HepG2 (cell line): ENCODE data around the gene STK10. TPM values are rescaled to one million over a fixed set of nuclear protein-coding genes. Genes with fewer than 3 reads are reported as not detected.

Experiments
- ATAC-seq: fragments of 200-7000 bp; cut with Tn5 transposase; 3 replicates; pipeline ENCODE4 v1.9.1; 2020; ENCODE audit warnings: mild to moderate bottlenecking, moderate library complexity
- BruUV-seq: library from RNA; stranded (reverse); fragments of 400-500 nt; replicated peaks from 2 replicates; lab custom pipeline; 2021; lab: Mats Ljungman, UMichigan
- CTCF ChIA-PET: fragments of 300-600 bp; formaldehyde crosslinking; extraction: SDS; loops from one replicate; lab custom pipeline; 2021; ENCODE audit warnings: low total read pairs, inconsistent platforms, low intra/inter-chr PET ratio; lab: Yijun Ruan, JAX
- POLR2A ChIA-PET: fragments of 350-600 bp; sonication (Branson Sonifier 250); formaldehyde crosslinking; loops from one replicate; lab custom pipeline; 2020; ENCODE audit warnings: antibody characterized with exemption, inconsistent platforms; lab: Yijun Ruan, JAX
- DNase-seq: peaks from one replicate; pipeline ENCODE4 v3.0.0-alpha.2; 2015; ENCODE audit warnings: low spot score
- FAIRE-seq: peaks from 3 replicates; lab custom pipeline; 2011; peaks lifted over from hg19 to GRCh38; lab: Jason Lieb, UNC
- H2AFZ ChIP-seq: one replicate; pipeline ENCODE4 v1.6.1; 2011; ENCODE audit warnings: low read length, inconsistent platforms
- H3K27ac ChIP-seq: fragments of 300-600 bp; 3 replicates; pipeline ENCODE4 v1.8.0; 2011; ENCODE audit warnings: mixed run types, mild to moderate bottlenecking, mixed read lengths, low read length, inconsistent platforms; ENCODE audit not compliant: insufficient read depth; ENCODE audit errors: extremely low read length
- H3K27me3 ChIP-seq, 2 experiments: fragments of 200-600 bp in 1 of 2; 2 replicates in 1 of 2; 3 replicates in 1 of 2; pipeline versions ENCODE4 v1.6.0 to v1.8.0; 2011; ENCODE audit warnings: low read length in 2 of 2, mild to moderate bottlenecking in 2 of 2, moderate library complexity in 2 of 2, inconsistent platforms in 1 of 2; ENCODE audit not compliant: insufficient read depth in 2 of 2, control insufficient read depth in 1 of 2
- H3K36me3 ChIP-seq, 2 experiments: fragments of 200-600 bp in 1 of 2; replicated peaks in 1 of 2; 2 replicates in 1 of 2; 3 replicates in 1 of 2; pipeline versions ENCODE4 v1.5.1 to v1.8.0; 2011; ENCODE audit warnings: low read length in 2 of 2, inconsistent platforms in 1 of 2; ENCODE audit not compliant: insufficient read depth in 2 of 2, control insufficient read depth in 1 of 2
- H3K4me1 ChIP-seq: 2 replicates; pipeline ENCODE4 v1.5.1; 2012; ENCODE audit warnings: low read length, inconsistent platforms; ENCODE audit not compliant: insufficient read depth
- H3K4me2 ChIP-seq: 2 replicates; pipeline ENCODE4 v1.6.0; 2011; ENCODE audit warnings: low read depth, low read length, inconsistent platforms
- H3K4me3 ChIP-seq, 3 experiments: fragments of 200-600 bp in 1 of 3; sonication (generic), shearing (Covaris generic) in 1 of 3; replicated peaks in 1 of 3; 2 replicates each; pipeline ENCODE4 v1.5.1; 2011 to 2016; ENCODE audit warnings: low read length in 3 of 3, inconsistent platforms in 2 of 3, low read depth in 2 of 3, mild to moderate bottlenecking in 2 of 3, control low read depth in 1 of 3, mixed read lengths in 1 of 3; ENCODE audit not compliant: insufficient read depth in 1 of 3
- H3K79me2 ChIP-seq: one replicate; pipeline ENCODE4 v1.6.1; 2011; ENCODE audit warnings: low read length, inconsistent platforms; ENCODE audit not compliant: insufficient read depth
- H3K9ac ChIP-seq: 2 replicates; pipeline ENCODE4 v1.6.0; 2011; ENCODE audit warnings: mild to moderate bottlenecking, low read depth, low read length, inconsistent platforms; ENCODE audit not compliant: insufficient read depth
- H3K9me3 ChIP-seq: 2 replicates; pipeline ENCODE4 v1.5.1; 2012; ENCODE audit warnings: mild to moderate bottlenecking, low read length
- H4K20me1 ChIP-seq: 2 replicates; pipeline ENCODE4 v1.6.0; 2011; ENCODE audit warnings: inconsistent platforms, mild to moderate bottlenecking, low read length, moderate library complexity; ENCODE audit not compliant: insufficient read depth
- GLMP ChIP-seq: sonication (generic); formaldehyde crosslinking; IDR thresholded peaks from 2 replicates; pipeline ENCODE4 v1.9.0; 2021; ENCODE audit warnings: missing genetic modification reagents, mild to moderate bottlenecking, borderline replicate concordance
- HMG20A ChIP-seq: IDR thresholded peaks from 2 replicates; pipeline ENCODE4 v1.6.1; 2016; ENCODE audit warnings: borderline replicate concordance
- JUND ChIP-seq: sonication (generic); formaldehyde crosslinking; IDR thresholded peaks from 2 replicates; pipeline ENCODE4 v1.8.0; 2022; ENCODE audit warnings: mild to moderate bottlenecking, missing genetic modification reagents
- PBX2 ChIP-seq: IDR thresholded peaks from 2 replicates; pipeline ENCODE4 v1.6.1; 2016; ENCODE audit warnings: control low read depth
- PREB ChIP-seq: sonication (generic); formaldehyde crosslinking; IDR thresholded peaks from 2 replicates; pipeline ENCODE4 v1.4.0; 2020; ENCODE audit warnings: missing genetic modification reagents
- ZBTB33 ChIP-seq: sonication (generic); formaldehyde crosslinking; IDR thresholded peaks from 2 replicates; pipeline ENCODE4 v1.4.0; 2020; ENCODE audit warnings: missing genetic modification reagents
- WGBS: methylation state at CpG from one replicate; pipeline ENCODE4 v1.1.6; 2017; ENCODE audit warnings: low lambda C conversion rate; 5-methylcytosine and 5-hydroxymethylcytosine counted together
- in situ Hi-C: cut with HindIII; loops from 2 replicates; pipeline ENCODE4 v1.10.0; 2017; ENCODE audit warnings: low pct_unique_long_range_greater_than_20kb; ENCODE audit not compliant: extremely low pct_ligation_motif_present
- intact Hi-C: fragments of 100-400 bp; cut with micrococcal nuclease; formaldehyde crosslinking; loops from one replicate; pipeline ENCODE4 v1.10.0; 2022; ENCODE audit not compliant: unreplicated experiment
- polyA plus RNA-seq, 8 experiments: library from polyadenylated mRNA; depleted of rRNA in 3 of 8; stranded (reverse) in 7 of 8; unstranded in 1 of 8; fragments of >200 nt; fragmentation: Illumina TruSeq in 4 of 8; extraction: Trizol in 4 of 8; gene quantifications; 2 replicates each; pipeline versions ENCODE4 v1.2.1 to v1.2.3, GENCODE V29; 2011 to 2016; ENCODE audit warnings: low read depth in 4 of 8, missing spikeins in 1 of 8, mixed read lengths in 1 of 8; ENCODE audit not compliant: insufficient read depth in 1 of 8
- total RNA-seq, 5 experiments: library from RNA; depleted of rRNA; stranded (reverse); fragments of >200 nt; fragmentation: Illumina TruSeq; extraction: Trizol; gene quantifications; 2 replicates each; pipeline ENCODE4 v1.2.3, GENCODE V29; 2016; ENCODE audit warnings: low read depth in 1 of 5

The STK10 gene
- total and polyA plus RNA-seq, 2 of the 13 experiments (the other 11 are each of a cell fraction or from before 2014, with no cell fraction given): 7.0 to 7.2 TPM

GRCh38 chr5:172065431-172066065 lies 122.5 kb downstream of the STK10 start:
- Histone ChIP-seq H3K27ac (no peak overlapping the region), H3K9me3 (no peaks in the 10 kb centered on the region), H3K36me3 (peaks cover 0 to 13% of the 10 kb centered on the region in 2 experiments; a peak in 1 of 5 replicates), H3K9ac (no peak overlapping the region), H4K20me1 (no peaks in the 10 kb centered on the region), H2AFZ (no peak overlapping the region), H3K4me2 (no peak overlapping the region), H3K27me3 (no peaks in the 10 kb centered on the region), H3K4me3 (no peak overlapping the region), H3K4me1 (no peaks in the 10 kb centered on the region)
- in situ Hi-C loops (no loop called here), intact Hi-C loops (no loop called here)
- FAIRE-seq: no peak
- ChIA-PET CTCF (no interaction called here), POLR2A (no interaction called here)
- no TSS peak for BruUV-seq
- WGBS: 93% methylated on average over 6 of the region's 7 CpGs
- DNase-seq: no peak
- no peak for ATAC-seq
- TF ChIP-seq PREB (CRISPR knock-in tag) (no peak), PBX2 (CRISPR knock-in tag) (no peak), JUND (no peak), HMG20A (no peak), ZBTB33 (CRISPR knock-in tag) (no peak), GLMP (no peak)
- TF ChIP-seq, all 625 proteins: peak for 0
- no peaks in the 10 kb centered on the region for H3K79me2 ChIP-seq
